Right lobe of liver (tissue), 6 donors: ENCODE measurements around the gene PPP1R13L. TPM values are rescaled to one million over a fixed set of nuclear protein-coding genes. Genes with fewer than 3 reads are reported as not detected.

Source experiments
- ATAC-seq, 4 donors: fragments of 200-7000 bp; cut with Tn5 transposase; one replicate each; pipeline ENCODE4 v1.9.1; 2020; ENCODE audit warnings: mild to moderate bottlenecking in 4 of 4, moderate library complexity in 4 of 4
- DNase-seq, 3 donors: peaks; one replicate each; pipeline ENCODE4 v3.0.0-alpha.2; 2020
- H3K27ac ChIP-seq, 3 donors: fragments of 200-600 bp; one replicate each; pipeline ENCODE4 v1.8.0; 2022
- H3K27me3 ChIP-seq, 2 donors: fragments of 200-600 bp; one replicate each; pipeline ENCODE4 v1.8.0; 2022
- H3K36me3 ChIP-seq, 4 donors: fragments of 200-600 bp; sonication (generic) in 1 of 4; one replicate each; pipeline versions ENCODE4 v1.5.1 to v1.8.0; 2017 to 2022; ENCODE audit warnings: control low read depth in 1 of 4
- H3K4me1 ChIP-seq, 4 donors: fragments of 200-600 bp; sonication (generic) in 1 of 4; one replicate each; pipeline versions ENCODE4 v1.5.1 to v1.8.0; 2017 to 2022; ENCODE audit warnings: control low read depth in 1 of 4
- H3K4me3 ChIP-seq, 3 donors: fragments of 200-600 bp; one replicate each; pipeline ENCODE4 v1.8.0; 2022
- H3K9me3 ChIP-seq, 4 donors: fragments of 200-600 bp; sonication (generic) in 1 of 4; one replicate each; pipeline versions ENCODE4 v1.5.1 to v1.8.0; 2017 to 2022; ENCODE audit warnings: control low read depth in 1 of 4
- CTCF ChIP-seq, 4 donors: fragments of 200-600 bp in 3 of 4; fragments of 450-650 bp in 1 of 4; IDR thresholded peaks; one replicate each; pipeline versions ENCODE4 v1.5.1 to v1.8.0; 2016 to 2022; ENCODE audit warnings: antibody characterized with exemption in 4 of 4, mild to moderate bottlenecking in 2 of 4
- POLR2A ChIP-seq: fragments of 450-650 bp; IDR thresholded peaks from one replicate; pipeline ENCODE4 v1.6.1; 2017; ENCODE audit warnings: antibody characterized with exemption, mild to moderate bottlenecking
- WGBS: methylation state at CpG from one replicate; pipeline ENCODE4 v1.1.6; 2018; ENCODE audit warnings: low coverage, low lambda C conversion rate; ENCODE audit not compliant: insufficient coverage; ENCODE audit errors: missing lambda C conversion rate; 5-methylcytosine and 5-hydroxymethylcytosine counted together
- intact Hi-C, 2 donors: fragments of 100-400 bp; cut with DNase I; formaldehyde crosslinking; loops; one replicate each; pipeline versions ENCODE4 v1.11.2 to v1.14.1; 2022
- total RNA-seq, 6 experiments: library from RNA; depleted of rRNA in 2 of 6; stranded (reverse); fragments of >200 nt in 2 of 6; fragmentation: NEBNext Ultra II Directional in 3 of 6; extraction: Animal tissue kit (Norgen Biotek cat#: 25700) in 3 of 6; gene quantifications; one replicate each; pipeline versions ENCODE4 v1.1.0 to v1.2.4, GENCODE V29; 2016 to 2023
- donor health status: DM: no; HTN: yes; CAD: no.
- donor health status: DM: no; HTN: no; CAD: no.
- donor health status: DM: no; HTN: no; CAD: no.
- donor health status: DM: no; HTN: yes; CAD: no.
- donor health status: DM: no; HTN: yes; CAD: no.

Gene PPP1R13L
- total RNA-seq, 6 experiments from 2014 or later: 6.9 to 22.9 (median 14.6) TPM

- no peaks in the 10 kb centered on the region for H3K9me3 ChIP-seq
- intact Hi-C loops: loop anchor here in 1 of 2 donors (10.0 kb wide), 1 partner anchor 190 kb away; no protein-coding TSS in a partner anchor
- WGBS: 100% methylated on average over 1 of the region's 15 CpGs
- H3K4me3 ChIP-seq: no peak overlapping the region
- H3K27ac ChIP-seq: no peak overlapping the region
- no peak for DNase-seq
- no peaks in the 10 kb centered on the region for H3K27me3 ChIP-seq
- peaks cover 0 to 7% (median 0%) of the 10 kb centered on the region in 4 donors for H3K4me1 ChIP-seq
- ATAC-seq: no peak
- H3K36me3 ChIP-seq: no peaks in the 10 kb centered on the region
- TF ChIP-seq CTCF (IDR thresholded peaks at IDR 0.05): no peak
- TF ChIP-seq POLR2A: no peak
Observed at GRCh38 chr19:45344621-45345505, 60.0 kb downstream of the PPP1R13L start.

- intact Hi-C loops: loop anchor here in 1 of 2 donors (10.0 kb wide), 1 partner anchor 188 kb away; no protein-coding TSS in a partner anchor
- no peak for DNase-seq
- no peaks in the 10 kb centered on the region for H3K27me3 ChIP-seq
Observed at GRCh38 chr19:45342911-45343310, 62.0 kb downstream of the PPP1R13L start.

GRCh38 chr19:45340899-45341453 is 63.9 kb downstream of the PPP1R13L start:
- H3K27me3 ChIP-seq: no peaks in the 10 kb centered on the region
- H3K36me3 ChIP-seq: no peaks in the 10 kb centered on the region
- H3K27ac ChIP-seq: no peak overlapping the region
- ATAC-seq (no peak), DNase-seq (no peak)
- H3K9me3 ChIP-seq: no peaks in the 10 kb centered on the region
- WGBS: 22% methylated on average over 8 of the region's 25 CpGs
- H3K4me3 ChIP-seq: peak overlapping the region in 2 of 3 donors; percentile 14 to 33
- TF ChIP-seq POLR2A (no peak), CTCF (IDR thresholded peaks at IDR 0.05) (no peak)
- intact Hi-C loops: loop anchor here in 1 of 2 donors (10.0 kb wide), 1 partner anchor 186 kb away; no protein-coding TSS in a partner anchor
- H3K4me1 ChIP-seq: peaks cover 0 to 7% (median 0%) of the 10 kb centered on the region in 4 donors

More at GRCh38 chr19:45342911-45343310, 62.0 kb downstream of the PPP1R13L start:
- peaks cover 0 to 7% (median 0%) of the 10 kb centered on the region in 4 donors for H3K4me1 ChIP-seq
- H3K4me3 ChIP-seq: no peak overlapping the region
- no peaks in the 10 kb centered on the region for H3K36me3 ChIP-seq
- no peak overlapping the region for H3K27ac ChIP-seq
- H3K9me3 ChIP-seq: no peaks in the 10 kb centered on the region
- WGBS: 83% methylated on average over 11 of the region's 13 CpGs
- TF ChIP-seq CTCF (IDR thresholded peaks at IDR 0.05): no peak
- no peak for TF ChIP-seq POLR2A
- ATAC-seq: no peak

GRCh38 chr19:45340232-45340898 is 64.5 kb downstream of the PPP1R13L start, which contains the start of gene KLC3:
Gene KLC3, plus strand, starts transcription at chr19:45340750. Its CDS starts 4,792 bp downstream, at chr19:45345542.
- Histone ChIP-seq H3K4me1 (peaks cover 0 to 7% (median 0%) of the 10 kb centered on the region in 4 donors), H3K27ac (no peak within 1 kb of the TSS), H3K36me3 (no peaks in the 10 kb centered on the region), H3K9me3 (no peaks in the 10 kb centered on the region), H3K27me3 (no peaks in the 10 kb centered on the region), H3K4me3 (peak within 1 kb of the TSS in 2 of 3 donors; percentile 14 to 33)
- intact Hi-C loops: loop anchor here in 1 of 2 donors (10.0 kb wide), 1 partner anchor 186 kb away; no protein-coding TSS in a partner anchor
- WGBS: 65% methylated on average over 6 of the region's 50 CpGs
- ATAC-seq (peak; percentile 53 to 57 (median 54)), DNase-seq (no peak)
- TF ChIP-seq CTCF (IDR thresholded peaks at IDR 0.05) (no peak), POLR2A (no peak)
